Pons (tissue), 1 donor: ENCODE measurements around the gene CTSH.
"Not testable (repeated sequence)": the region's sequence is repeated elsewhere in the genome, so short reads cannot be mapped to it uniquely, and the experiment has no call there.

Experiments used
- DNase-seq: peaks from one replicate; pipeline ENCODE4 v3.0.0-alpha.2; 2016; ENCODE audit warnings: low spot score

Gene CTSH

GRCh38 chr15:78921940-78922339 lies 22.9 kb downstream of the CTSH start:
- no peak for DNase-seq

GRCh38 chr15:78921517-78921916 lies 23.3 kb downstream of the CTSH start:
- no peak for DNase-seq

GRCh38 chr15:78917888-78918287 lies 27.0 kb downstream of the CTSH start:
- no peak for DNase-seq

GRCh38 chr15:78916088-78916487 lies 28.8 kb downstream of the CTSH start:
- DNase-seq, result no peak

- peak; percentile 90 for DNase-seq
Measured at GRCh38 chr15:78915341-78916087, 29.3 kb downstream of the CTSH start.

GRCh38 chr15:78914027-78914764 lies 30.6 kb downstream of the CTSH start:
- DNase-seq, result no peak

- no peak for DNase-seq
Measured at GRCh38 chr15:78913012-78913411, 31.8 kb downstream of the CTSH start.

- no peak for DNase-seq
Measured at GRCh38 chr15:78912316-78912715, 32.5 kb downstream of the CTSH start.

GRCh38 chr15:78910271-78910670 lies 34.6 kb downstream of the CTSH start:
- no peak for DNase-seq

GRCh38 chr15:78909791-78910228 lies 35.0 kb downstream of the CTSH start:
- DNase-seq, result peak; percentile 37

- DNase-seq, result no peak
Measured at GRCh38 chr15:78909160-78909695, 35.6 kb downstream of the CTSH start.

GRCh38 chr15:78907577-78907976 lies 37.3 kb downstream of the CTSH start:
- no peak for DNase-seq

GRCh38 chr15:78906316-78906620 lies 38.6 kb downstream of the CTSH start:
- no peak for DNase-seq

- DNase-seq, result no peak
Measured at GRCh38 chr15:78904599-78905358, 40.1 kb downstream of the CTSH start.

- DNase-seq, result not testable (repeated sequence)
Measured at GRCh38 chr15:78902281-78903032, 42.4 kb downstream of the CTSH start.

- not testable (repeated sequence) for DNase-seq
Measured at GRCh38 chr15:78900819-78901533, 43.9 kb downstream of the CTSH start.

GRCh38 chr15:78898540-78898939 lies 46.3 kb downstream of the CTSH start:
- DNase-seq, result no peak

- DNase-seq, result no peak
Measured at GRCh38 chr15:78895471-78895870, 49.4 kb downstream of the CTSH start.

GRCh38 chr15:78893538-78893937 lies 51.3 kb downstream of the CTSH start:
- DNase-seq, result no peak

GRCh38 chr15:78889000-78889399 lies 55.8 kb downstream of the CTSH start:
- DNase-seq, result no peak

- no peak for DNase-seq
Measured at GRCh38 chr15:78881681-78882080, 63.2 kb downstream of the CTSH start.
